Purkinje cell (primary cell): ENCODE data around the gene SUPT16H. TPM values are rescaled to one million over a fixed set of nuclear protein-coding genes. Genes with fewer than 3 reads are reported as not detected.

Experiments
- polyA plus RNA-seq: library from polyadenylated mRNA; unstranded; fragments of >200 nt; fragmentation: Nextera tagmentation; gene quantifications from 2 replicates; pipeline ENCODE4 v1.2.1, GENCODE V29; 2014

Gene SUPT16H
- polyA plus RNA-seq, result 64.5 and 120 TPM in 2 replicates

DNA sequence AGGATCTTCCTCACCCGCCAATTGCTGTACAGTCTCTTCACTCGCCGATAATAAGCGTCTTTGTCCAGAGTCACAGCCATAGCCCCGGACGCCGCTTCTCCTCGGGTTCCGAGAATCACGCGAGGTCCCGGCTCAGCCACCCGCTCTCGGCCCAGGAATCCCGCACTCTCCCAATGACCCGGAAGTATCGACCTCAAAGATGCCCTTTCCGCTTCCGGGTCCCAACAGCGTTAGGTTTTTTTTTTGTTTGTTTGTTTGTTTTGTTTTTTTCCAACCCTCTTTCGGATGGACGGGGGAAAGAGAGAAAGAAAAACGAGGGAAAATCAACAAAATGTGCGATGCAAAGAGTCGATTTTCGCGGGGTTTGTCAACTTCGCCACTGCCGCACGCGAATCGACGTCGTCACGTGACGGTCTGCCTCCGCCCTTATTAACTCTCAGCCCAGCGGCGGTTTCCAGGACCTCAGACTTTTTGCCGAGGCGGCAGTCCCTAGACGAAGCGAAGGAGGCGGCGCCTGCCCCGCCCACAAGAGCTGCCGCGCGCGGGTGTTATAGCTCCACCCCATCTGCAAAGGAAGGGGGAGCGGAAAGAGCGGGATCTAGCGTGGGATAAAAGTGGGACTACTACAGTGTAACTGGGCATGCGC lies at the start of gene SUPT16H:
SUPT16H (minus strand) TSS at position 172 of the 646 bp plus-strand sequence; CDS start at position 80, 92 bp downstream.

Other genes starting within 250 kb of the SUPT16H start
- not detected in 2 replicates for gene OR5AU1, start 228.0 kb downstream of the SUPT16H start, polyA plus RNA-seq
- gene HNRNPC, start 114.6 kb downstream of the SUPT16H start, polyA plus RNA-seq, result 281 and 301 TPM in 2 replicates
- 0.74 and 6.9 TPM in 2 replicates for gene RPGRIP1, start 103.9 kb downstream of the SUPT16H start, polyA plus RNA-seq
- 31.3 and 38.8 TPM in 2 replicates for gene CHD8, start 72.1 kb upstream of the SUPT16H start, polyA plus RNA-seq
- gene RAB2B, start 92.9 kb upstream of the SUPT16H start, polyA plus RNA-seq, result 19.2 and 34.4 TPM in 2 replicates
- gene TOX4, start 93.2 kb upstream of the SUPT16H start, polyA plus RNA-seq, result 54.3 and 82.3 TPM in 2 replicates
- gene METTL3, start 127.3 kb upstream of the SUPT16H start, polyA plus RNA-seq, result 30.6 and 32.1 TPM in 2 replicates
- gene SALL2, start 142.3 kb upstream of the SUPT16H start, polyA plus RNA-seq, result 43.9 and 64.4 TPM in 2 replicates
- not detected in 2 replicates for gene OR10G3, start 196.1 kb upstream of the SUPT16H start, polyA plus RNA-seq